Bronchial epithelial cell (primary cell): ENCODE measurements around the gene CHRNE. TPM values are rescaled to one million over a fixed set of nuclear protein-coding genes. Genes with fewer than 3 reads are reported as not detected.

ENCODE experiments used
- DNase-seq: peaks from one replicate; pipeline ENCODE4 v3.0.0-alpha.2; 2010; ENCODE audit warnings: low read depth
- FAIRE-seq: peaks from 2 replicates; lab custom pipeline; 2011; peaks lifted over from hg19 to GRCh38; lab: Jason Lieb, UNC
- H3K27me3 ChIP-seq: 2 replicates; pipeline ENCODE4 v1.5.1; 2011; ENCODE audit warnings: low read length; ENCODE audit not compliant: control insufficient read depth, insufficient read depth
- H3K36me3 ChIP-seq: 2 replicates; pipeline ENCODE4 v1.5.1; 2011; ENCODE audit warnings: low read length; ENCODE audit not compliant: control insufficient read depth, insufficient read depth
- H3K4me3 ChIP-seq: 2 replicates; pipeline ENCODE4 v1.5.1; 2011; ENCODE audit warnings: mild to moderate bottlenecking, low read depth, low read length, control low read depth
- total RNA-seq: library from RNA; depleted of rRNA; stranded (reverse); fragments of >200 nt; gene quantifications from 2 replicates; pipeline ENCODE4 v1.2.1, GENCODE V29; 2014
- TF ChIP-seq, protein P1 (sequence below): IDR thresholded peaks from 2 replicates; pipeline ENCODE4 v1.5.1; 2011; ENCODE audit warnings: mild to moderate bottlenecking, moderate library complexity, low read length, control low read depth, inconsistent platforms; ENCODE audit not compliant: insufficient read depth, severe bottlenecking

CHRNE gene
- total RNA-seq, 1 donor from 2014 or later, result 0.79 TPM

DNA sequence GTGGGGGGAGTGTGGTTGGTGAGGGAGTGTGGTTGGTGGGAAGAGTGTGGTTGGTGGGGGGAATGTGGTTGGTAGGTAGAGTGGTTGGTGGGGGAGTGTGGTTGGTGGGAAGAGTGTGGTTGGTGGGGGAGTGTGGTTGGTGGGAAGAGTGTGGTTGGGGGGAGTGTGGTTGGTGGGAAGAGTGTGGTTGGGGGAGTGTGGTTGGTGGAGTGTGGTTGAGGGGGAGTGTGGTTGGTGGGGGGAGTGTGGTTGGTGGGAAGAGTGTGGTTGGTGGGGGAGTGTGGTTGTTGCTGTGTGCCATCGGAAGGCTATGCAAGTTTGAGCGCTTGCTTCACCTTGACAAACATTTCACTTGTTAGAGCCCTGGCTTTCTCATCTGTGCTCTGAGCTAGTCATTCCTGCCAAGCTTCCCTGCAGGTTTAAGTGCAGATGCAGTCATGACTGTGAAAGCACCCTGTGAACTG, 49.7 kb downstream of the CHRNE start:
- Histone ChIP-seq H3K4me3 (no peak overlapping the region), H3K36me3 (peaks cover 5% of the 10 kb centered on the region), H3K27me3 (no peaks in the 10 kb centered on the region)
- FAIRE-seq (peak; percentile 86), DNase-seq (peak; percentile 87)
- TF ChIP-seq, protein P1, sequence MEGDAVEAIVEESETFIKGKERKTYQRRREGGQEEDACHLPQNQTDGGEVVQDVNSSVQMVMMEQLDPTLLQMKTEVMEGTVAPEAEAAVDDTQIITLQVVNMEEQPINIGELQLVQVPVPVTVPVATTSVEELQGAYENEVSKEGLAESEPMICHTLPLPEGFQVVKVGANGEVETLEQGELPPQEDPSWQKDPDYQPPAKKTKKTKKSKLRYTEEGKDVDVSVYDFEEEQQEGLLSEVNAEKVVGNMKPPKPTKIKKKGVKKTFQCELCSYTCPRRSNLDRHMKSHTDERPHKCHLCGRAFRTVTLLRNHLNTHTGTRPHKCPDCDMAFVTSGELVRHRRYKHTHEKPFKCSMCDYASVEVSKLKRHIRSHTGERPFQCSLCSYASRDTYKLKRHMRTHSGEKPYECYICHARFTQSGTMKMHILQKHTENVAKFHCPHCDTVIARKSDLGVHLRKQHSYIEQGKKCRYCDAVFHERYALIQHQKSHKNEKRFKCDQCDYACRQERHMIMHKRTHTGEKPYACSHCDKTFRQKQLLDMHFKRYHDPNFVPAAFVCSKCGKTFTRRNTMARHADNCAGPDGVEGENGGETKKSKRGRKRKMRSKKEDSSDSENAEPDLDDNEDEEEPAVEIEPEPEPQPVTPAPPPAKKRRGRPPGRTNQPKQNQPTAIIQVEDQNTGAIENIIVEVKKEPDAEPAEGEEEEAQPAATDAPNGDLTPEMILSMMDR, result no peak

DNA sequence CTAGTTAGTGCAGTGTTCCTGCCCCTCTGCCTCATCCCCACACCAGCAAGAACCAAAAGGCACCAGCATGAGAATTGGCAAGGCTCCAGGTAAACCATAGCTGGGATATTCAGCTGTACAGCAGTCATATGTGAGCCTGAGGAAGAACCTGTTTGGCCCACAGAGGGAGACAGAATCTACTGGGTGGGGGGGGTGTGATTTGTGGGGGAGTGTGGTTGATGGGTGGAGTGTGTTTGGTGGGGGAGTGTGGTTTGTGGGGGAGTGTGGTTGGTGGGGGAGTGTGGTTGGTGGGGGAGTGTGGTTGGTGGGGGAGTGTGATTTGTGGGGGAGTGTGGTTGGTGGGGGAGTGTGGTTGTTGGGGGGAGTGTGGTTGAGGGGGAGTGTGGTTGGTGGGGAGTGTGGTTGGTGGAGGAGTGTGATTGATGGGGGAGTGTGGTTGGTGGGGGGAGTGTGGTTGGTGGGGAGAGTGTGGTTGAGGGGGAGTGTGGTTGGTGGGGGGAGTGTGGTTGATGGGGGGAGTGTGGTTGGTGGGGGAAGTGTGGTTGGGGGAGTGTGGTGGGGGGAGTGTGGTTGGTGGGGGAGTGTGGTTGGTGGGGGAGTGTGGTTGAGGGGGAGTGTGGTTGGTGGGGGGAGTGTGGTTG, 50.2 kb downstream of the CHRNE start:
- Histone ChIP-seq H3K4me3 (no peak overlapping the region), H3K36me3 (peaks cover 5% of the 10 kb centered on the region), H3K27me3 (no peaks in the 10 kb centered on the region)
- peak; percentile 68 for DNase-seq
- TF ChIP-seq, protein P1, result peak; percentile 12
- FAIRE-seq, result no peak

GRCh38 chr17:4851084-4851483, 51.8 kb downstream of the CHRNE start:
- DNase-seq (no peak), FAIRE-seq (no peak)
- Histone ChIP-seq H3K27me3 (no peaks in the 10 kb centered on the region), H3K4me3 (no peak overlapping the region), H3K36me3 (peaks cover 3% of the 10 kb centered on the region)
- TF ChIP-seq, protein P1, result no peak

DNA sequence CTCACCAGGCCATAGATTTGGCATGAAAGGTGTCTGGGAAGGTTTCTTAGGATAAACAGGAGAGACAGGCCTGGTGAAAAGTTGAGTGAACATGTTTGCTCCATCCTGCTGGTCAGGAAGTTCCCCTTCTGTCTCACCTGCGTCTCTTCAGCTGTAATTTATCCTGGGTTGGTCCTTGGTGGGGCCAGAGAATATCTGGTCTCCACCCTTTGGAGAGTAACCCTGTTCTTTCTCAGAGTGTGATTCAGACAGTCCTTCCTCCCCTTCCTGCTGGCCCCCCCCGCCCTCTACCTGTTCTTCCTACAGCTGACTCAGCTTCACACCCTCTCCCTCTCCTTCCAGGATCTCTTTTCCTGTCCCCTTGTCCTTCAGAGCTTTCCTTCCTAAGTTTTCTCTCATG, 52.7 kb downstream of the CHRNE start:
- TF ChIP-seq, protein P1, result no peak
- Histone ChIP-seq H3K27me3 (no peaks in the 10 kb centered on the region), H3K36me3 (peaks cover 1% of the 10 kb centered on the region), H3K4me3 (no peak overlapping the region)
- FAIRE-seq (peak; percentile 90), DNase-seq (peak; percentile 91)

DNA sequence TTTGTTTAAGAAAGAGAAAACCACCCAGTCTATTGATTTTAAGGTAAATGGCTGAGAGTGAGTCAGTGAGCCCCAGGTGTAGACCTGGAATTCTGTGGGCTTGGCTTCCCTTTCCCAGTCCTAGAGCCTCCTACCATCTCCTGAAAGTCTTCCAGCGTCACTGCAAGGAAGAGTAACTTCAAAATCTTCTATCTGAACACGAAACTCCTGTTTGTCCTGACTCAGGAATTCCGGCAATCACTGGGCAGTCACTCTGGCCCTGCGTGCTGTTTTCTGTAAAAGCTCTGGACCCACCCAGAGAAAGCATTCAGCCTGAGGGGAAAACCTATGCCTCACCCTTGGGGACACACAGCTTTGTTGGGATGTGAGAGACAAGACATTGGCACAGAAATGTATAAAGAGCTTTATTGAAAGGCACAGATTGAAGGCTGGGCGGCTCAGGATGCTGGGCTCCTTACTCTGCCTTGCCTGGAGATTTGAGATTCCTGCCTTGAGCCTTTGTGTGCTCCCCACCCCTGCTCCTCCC, 53.8 kb downstream of the CHRNE start:
- Histone ChIP-seq H3K36me3 (peaks cover 1% of the 10 kb centered on the region), H3K4me3 (no peak overlapping the region), H3K27me3 (no peaks in the 10 kb centered on the region)
- TF ChIP-seq, protein P1, result no peak
- FAIRE-seq, result no peak
- DNase-seq, result peak; percentile 90

Other genes starting within 250 kb of the CHRNE start
- 11.8 and 13.7 TPM in 2 replicates for gene PELP1, start 199.0 kb downstream of the CHRNE start, total RNA-seq
- 2.9 and 6.5 TPM in 2 replicates for gene ARRB2, start 192.5 kb downstream of the CHRNE start, total RNA-seq
- gene MED11, start 171.7 kb downstream of the CHRNE start, total RNA-seq, result 10.5 and 16.5 TPM in 2 replicates
- under 0.01 and 0.38 TPM in 2 replicates for gene ZMYND15, start 163.3 kb downstream of the CHRNE start, total RNA-seq
- gene CXCL16, start 163.2 kb downstream of the CHRNE start, total RNA-seq, result 9.2 and 12.7 TPM in 2 replicates
- not detected in 2 replicates for gene TM4SF5, start 131.2 kb downstream of the CHRNE start, total RNA-seq
- 0.77 TPM in 1 of 2 replicates, not detected in the other for gene VMO1, start 116.7 kb downstream of the CHRNE start, total RNA-seq
- not detected in 2 replicates for gene GLTPD2, start 114.1 kb downstream of the CHRNE start, total RNA-seq
- 144 and 157 TPM in 2 replicates for gene PSMB6, start 106.9 kb downstream of the CHRNE start, total RNA-seq
- 20.0 and 41.6 TPM in 2 replicates for gene PLD2, start 95.9 kb downstream of the CHRNE start, total RNA-seq
- 58.4 and 91.7 TPM in 2 replicates for gene MINK1, start 69.8 kb downstream of the CHRNE start, total RNA-seq
- gene C17orf107, start 3.6 kb downstream of the CHRNE start, total RNA-seq, result 5.5 and 8.3 TPM in 2 replicates
- not detected in 2 replicates for gene GP1BA, start 29.2 kb upstream of the CHRNE start, total RNA-seq
- gene SLC25A11, start 36.9 kb upstream of the CHRNE start, total RNA-seq, result 51.6 and 71.8 TPM in 2 replicates
- 15.8 and 26.0 TPM in 2 replicates for gene RNF167, start 37.2 kb upstream of the CHRNE start, total RNA-seq
- 440 and 907 TPM in 2 replicates for gene PFN1, start 45.4 kb upstream of the CHRNE start, total RNA-seq
- 0.51 and 1.8 TPM in 2 replicates for gene ENO3, start 48.0 kb upstream of the CHRNE start, total RNA-seq
- 40.5 and 64.0 TPM in 2 replicates for gene SPAG7, start 64.7 kb upstream of the CHRNE start, total RNA-seq
- 4.7 and 5.9 TPM in 2 replicates for gene CAMTA2, start 84.6 kb upstream of the CHRNE start, total RNA-seq
- gene INCA1, start 94.4 kb upstream of the CHRNE start, total RNA-seq, result 0.13 and 0.53 TPM in 2 replicates
- 89.0 and 232 TPM in 2 replicates for gene KIF1C, start 94.9 kb upstream of the CHRNE start, total RNA-seq
- 0.26 and 0.53 TPM in 2 replicates for gene SLC52A1, start 132.3 kb upstream of the CHRNE start, total RNA-seq
- 0.53 and 0.64 TPM in 2 replicates for gene ZFP3, start 175.4 kb upstream of the CHRNE start, total RNA-seq
- 8.2 and 10.0 TPM in 2 replicates for gene ZNF232, start 208.8 kb upstream of the CHRNE start, total RNA-seq
- gene USP6, start 212.9 kb upstream of the CHRNE start, total RNA-seq, result not detected in 2 replicates